ENCODE data around the gene GDF2. TPM values are rescaled to one million over a fixed set of nuclear protein-coding genes. Genes with fewer than 3 reads are reported as not detected.

Gene GDF2
- total and polyA plus RNA-seq, 2 experiments from 2014 or later = not detected

DNA sequence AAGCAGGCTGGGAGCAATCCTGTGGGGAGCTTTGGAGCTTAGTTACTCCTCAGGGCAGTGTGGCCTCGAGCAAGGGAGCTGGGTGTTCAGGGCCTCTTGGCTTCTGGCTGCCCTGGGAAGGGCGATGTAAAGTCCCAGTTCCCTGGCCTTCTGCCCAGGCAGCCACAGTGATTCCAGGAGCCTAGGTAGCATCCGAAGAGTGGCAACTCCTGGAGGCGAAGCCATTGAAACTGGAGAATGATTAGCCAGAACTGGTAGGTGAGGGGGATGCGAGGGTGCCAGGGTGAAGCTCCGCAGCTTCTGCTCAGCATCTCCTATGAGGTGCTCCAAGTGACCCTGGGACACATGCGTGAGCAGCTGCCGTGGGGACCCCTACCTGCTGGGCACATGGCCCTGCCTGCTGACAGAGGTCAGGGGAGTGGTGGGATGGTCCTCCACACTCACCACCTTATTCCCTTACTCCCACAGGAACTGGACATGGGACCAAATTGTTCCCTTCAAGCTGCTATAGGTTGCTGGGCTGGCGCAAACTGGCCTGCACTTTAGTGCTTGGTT is 7.8 kb upstream of the GDF2 start (continued):
- TF ChIP-seq, protein P1, sequence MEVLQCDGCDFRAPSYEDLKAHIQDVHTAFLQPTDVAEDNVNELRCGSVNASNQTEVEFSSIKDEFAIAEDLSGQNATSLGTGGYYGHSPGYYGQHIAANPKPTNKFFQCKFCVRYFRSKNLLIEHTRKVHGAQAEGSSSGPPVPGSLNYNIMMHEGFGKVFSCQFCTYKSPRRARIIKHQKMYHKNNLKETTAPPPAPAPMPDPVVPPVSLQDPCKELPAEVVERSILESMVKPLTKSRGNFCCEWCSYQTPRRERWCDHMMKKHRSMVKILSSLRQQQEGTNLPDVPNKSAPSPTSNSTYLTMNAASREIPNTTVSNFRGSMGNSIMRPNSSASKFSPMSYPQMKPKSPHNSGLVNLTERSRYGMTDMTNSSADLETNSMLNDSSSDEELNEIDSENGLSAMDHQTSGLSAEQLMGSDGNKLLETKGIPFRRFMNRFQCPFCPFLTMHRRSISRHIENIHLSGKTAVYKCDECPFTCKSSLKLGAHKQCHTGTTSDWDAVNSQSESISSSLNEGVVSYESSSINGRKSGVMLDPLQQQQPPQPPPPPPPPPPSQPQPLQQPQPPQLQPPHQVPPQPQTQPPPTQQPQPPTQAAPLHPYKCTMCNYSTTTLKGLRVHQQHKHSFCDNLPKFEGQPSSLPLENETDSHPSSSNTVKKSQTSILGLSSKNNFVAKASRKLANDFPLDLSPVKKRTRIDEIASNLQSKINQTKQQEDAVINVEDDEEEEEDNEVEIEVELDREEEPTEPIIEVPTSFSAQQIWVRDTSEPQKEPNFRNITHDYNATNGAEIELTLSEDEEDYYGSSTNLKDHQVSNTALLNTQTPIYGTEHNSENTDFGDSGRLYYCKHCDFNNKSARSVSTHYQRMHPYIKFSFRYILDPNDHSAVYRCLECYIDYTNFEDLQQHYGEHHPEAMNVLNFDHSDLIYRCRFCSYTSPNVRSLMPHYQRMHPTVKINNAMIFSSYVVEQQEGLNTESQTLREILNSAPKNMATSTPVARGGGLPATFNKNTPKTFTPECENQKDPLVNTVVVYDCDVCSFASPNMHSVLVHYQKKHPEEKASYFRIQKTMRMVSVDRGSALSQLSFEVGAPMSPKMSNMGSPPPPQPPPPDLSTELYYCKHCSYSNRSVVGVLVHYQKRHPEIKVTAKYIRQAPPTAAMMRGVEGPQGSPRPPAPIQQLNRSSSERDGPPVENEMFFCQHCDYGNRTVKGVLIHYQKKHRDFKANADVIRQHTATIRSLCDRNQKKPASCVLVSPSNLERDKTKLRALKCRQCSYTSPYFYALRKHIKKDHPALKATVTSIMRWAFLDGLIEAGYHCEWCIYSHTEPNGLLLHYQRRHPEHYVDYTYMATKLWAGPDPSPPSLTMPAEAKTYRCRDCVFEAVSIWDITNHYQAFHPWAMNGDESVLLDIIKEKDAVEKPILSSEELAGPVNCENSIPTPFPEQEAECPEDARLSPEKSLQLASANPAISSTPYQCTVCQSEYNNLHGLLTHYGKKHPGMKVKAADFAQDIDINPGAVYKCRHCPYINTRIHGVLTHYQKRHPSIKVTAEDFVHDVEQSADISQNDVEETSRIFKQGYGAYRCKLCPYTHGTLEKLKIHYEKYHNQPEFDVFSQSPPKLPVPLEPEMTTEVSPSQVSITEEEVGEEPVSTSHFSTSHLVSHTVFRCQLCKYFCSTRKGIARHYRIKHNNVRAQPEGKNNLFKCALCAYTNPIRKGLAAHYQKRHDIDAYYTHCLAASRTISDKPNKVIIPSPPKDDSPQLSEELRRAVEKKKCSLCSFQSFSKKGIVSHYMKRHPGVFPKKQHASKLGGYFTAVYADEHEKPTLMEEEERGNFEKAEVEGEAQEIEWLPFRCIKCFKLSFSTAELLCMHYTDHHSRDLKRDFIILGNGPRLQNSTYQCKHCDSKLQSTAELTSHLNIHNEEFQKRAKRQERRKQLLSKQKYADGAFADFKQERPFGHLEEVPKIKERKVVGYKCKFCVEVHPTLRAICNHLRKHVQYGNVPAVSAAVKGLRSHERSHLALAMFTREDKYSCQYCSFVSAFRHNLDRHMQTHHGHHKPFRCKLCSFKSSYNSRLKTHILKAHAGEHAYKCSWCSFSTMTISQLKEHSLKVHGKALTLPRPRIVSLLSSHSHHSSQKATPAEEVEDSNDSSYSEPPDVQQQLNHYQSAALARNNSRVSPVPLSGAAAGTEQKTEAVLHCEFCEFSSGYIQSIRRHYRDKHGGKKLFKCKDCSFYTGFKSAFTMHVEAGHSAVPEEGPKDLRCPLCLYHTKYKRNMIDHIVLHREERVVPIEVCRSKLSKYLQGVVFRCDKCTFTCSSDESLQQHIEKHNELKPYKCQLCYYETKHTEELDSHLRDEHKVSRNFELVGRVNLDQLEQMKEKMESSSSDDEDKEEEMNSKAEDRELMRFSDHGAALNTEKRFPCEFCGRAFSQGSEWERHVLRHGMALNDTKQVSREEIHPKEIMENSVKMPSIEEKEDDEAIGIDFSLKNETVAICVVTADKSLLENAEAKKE (CRISPR knock-in tag; IDR thresholded peaks at IDR 0.05) = no peak

DNA sequence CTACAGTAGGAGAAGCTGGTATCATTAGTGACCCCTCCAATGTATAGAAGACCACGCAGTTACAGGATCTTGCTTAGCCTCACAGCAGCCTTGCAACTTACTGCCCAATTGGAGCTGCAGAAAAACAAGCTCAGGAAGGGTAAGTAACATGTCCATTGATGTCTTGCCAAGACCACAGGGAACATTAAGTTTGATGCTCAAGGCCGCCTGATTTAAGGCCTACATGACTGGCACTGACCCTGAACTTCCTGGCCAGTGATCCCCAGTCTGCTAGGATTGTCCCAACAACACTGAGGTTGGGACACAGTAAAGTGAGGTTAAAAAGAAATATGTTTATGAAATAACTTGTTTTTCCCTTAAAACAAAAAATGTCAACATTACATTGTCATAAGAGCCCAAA is 6.8 kb upstream of the GDF2 start:
- Mint-ChIP-seq H3K27ac (no peak overlapping the region), H3K27me3 (ENCODE audit: insufficient read depth, low read depth, poor library complexity) (peaks cover 13% of the 10 kb centered on the region), H3K9me3 (no peaks in the 10 kb centered on the region), H3K36me3 (ENCODE audit: low read depth) (no peaks in the 10 kb centered on the region), H3K4me1 (no peaks in the 10 kb centered on the region), H3K4me3 (no peak overlapping the region)
- Histone ChIP-seq H3K36me3 (ENCODE audit: insufficient read depth) (no peaks in the 10 kb centered on the region), H3K4me1 (ENCODE audit: insufficient read depth) (no peaks in the 10 kb centered on the region), H3K4me3 (no peak overlapping the region), H3K79me2 (replicated peaks; ENCODE audit: insufficient read depth) (no peaks in the 10 kb centered on the region), H3K4me2 (no peak overlapping the region), H2AFZ (no peak overlapping the region), H4K20me1 (replicated peaks; ENCODE audit: insufficient read depth) (no peaks in the 10 kb centered on the region), H3F3A (replicated peaks; ENCODE audit: low read depth) (no peaks in the 10 kb centered on the region), H3K27ac (ENCODE audit: low read depth) (no peak overlapping the region), H3K27me3 (ENCODE audit: insufficient read depth) (no peaks in the 10 kb centered on the region), H3K9me2 (ENCODE audit: insufficient read depth) (0 out of 2 replicates have a peak, but pooled peaks cover 4% of the 10 kb centered on the region)
- DNase-seq (ENCODE audit: low spot score) (no peak), ATAC-seq (no peak)
- no peak for TF ChIP-seq CREB1 (CRISPR knock-in tag; IDR thresholded peaks at IDR 0.05; ENCODE audit: low read depth)
- TF ChIP-seq, protein P2, sequence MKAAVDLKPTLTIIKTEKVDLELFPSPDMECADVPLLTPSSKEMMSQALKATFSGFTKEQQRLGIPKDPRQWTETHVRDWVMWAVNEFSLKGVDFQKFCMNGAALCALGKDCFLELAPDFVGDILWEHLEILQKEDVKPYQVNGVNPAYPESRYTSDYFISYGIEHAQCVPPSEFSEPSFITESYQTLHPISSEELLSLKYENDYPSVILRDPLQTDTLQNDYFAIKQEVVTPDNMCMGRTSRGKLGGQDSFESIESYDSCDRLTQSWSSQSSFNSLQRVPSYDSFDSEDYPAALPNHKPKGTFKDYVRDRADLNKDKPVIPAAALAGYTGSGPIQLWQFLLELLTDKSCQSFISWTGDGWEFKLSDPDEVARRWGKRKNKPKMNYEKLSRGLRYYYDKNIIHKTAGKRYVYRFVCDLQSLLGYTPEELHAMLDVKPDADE (IDR thresholded peaks at IDR 0.05) = no peak
- TF ChIP-seq, protein P3, sequence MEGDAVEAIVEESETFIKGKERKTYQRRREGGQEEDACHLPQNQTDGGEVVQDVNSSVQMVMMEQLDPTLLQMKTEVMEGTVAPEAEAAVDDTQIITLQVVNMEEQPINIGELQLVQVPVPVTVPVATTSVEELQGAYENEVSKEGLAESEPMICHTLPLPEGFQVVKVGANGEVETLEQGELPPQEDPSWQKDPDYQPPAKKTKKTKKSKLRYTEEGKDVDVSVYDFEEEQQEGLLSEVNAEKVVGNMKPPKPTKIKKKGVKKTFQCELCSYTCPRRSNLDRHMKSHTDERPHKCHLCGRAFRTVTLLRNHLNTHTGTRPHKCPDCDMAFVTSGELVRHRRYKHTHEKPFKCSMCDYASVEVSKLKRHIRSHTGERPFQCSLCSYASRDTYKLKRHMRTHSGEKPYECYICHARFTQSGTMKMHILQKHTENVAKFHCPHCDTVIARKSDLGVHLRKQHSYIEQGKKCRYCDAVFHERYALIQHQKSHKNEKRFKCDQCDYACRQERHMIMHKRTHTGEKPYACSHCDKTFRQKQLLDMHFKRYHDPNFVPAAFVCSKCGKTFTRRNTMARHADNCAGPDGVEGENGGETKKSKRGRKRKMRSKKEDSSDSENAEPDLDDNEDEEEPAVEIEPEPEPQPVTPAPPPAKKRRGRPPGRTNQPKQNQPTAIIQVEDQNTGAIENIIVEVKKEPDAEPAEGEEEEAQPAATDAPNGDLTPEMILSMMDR (conservative IDR thresholded peaks at IDR 0.05; ENCODE audit: low read depth in 2 of 2) = no peak

All from GM23338 (cell line).